Heart left ventricle (tissue), 16 donors: ENCODE measurements around the gene TNS1. TPM values are rescaled to one million over a fixed set of nuclear protein-coding genes. Genes with fewer than 3 reads are reported as not detected.

ENCODE experiments used
- ATAC-seq, 4 donors: fragments of 200-7000 bp; cut with Tn5 transposase; one replicate each; pipeline ENCODE4 v1.9.1; 2020 to 2022; ENCODE audit warnings: moderate library complexity in 4 of 4, mild to moderate bottlenecking in 3 of 4, moderate number of reproducible peaks in 1 of 4
- DNase-seq, 5 donors: peaks; one replicate each; pipeline ENCODE4 v3.0.0-alpha.2; 2020
- H3K27ac ChIP-seq, 12 donors: fragments of 200-600 bp; sonication (generic) in 4 of 12; one replicate each; pipeline versions ENCODE4 v1.5.0 to v1.8.0; 2016 to 2022; ENCODE audit warnings: mild to moderate bottlenecking in 2 of 12
- H3K27me3 ChIP-seq, 9 donors: fragments of 200-600 bp; sonication (generic) in 2 of 9; one replicate each; pipeline versions ENCODE4 v1.5.1 to v1.8.0; 2016 to 2022; ENCODE audit warnings: mild to moderate bottlenecking in 3 of 9
- H3K36me3 ChIP-seq, 9 donors: fragments of 200-600 bp; sonication (generic) in 2 of 9; one replicate each; pipeline versions ENCODE4 v1.5.0 to v1.8.0; 2018 to 2022; ENCODE audit warnings: mild to moderate bottlenecking in 2 of 9
- H3K4me1 ChIP-seq, 12 donors: fragments of 200-600 bp; sonication (generic) in 4 of 12; one replicate each; pipeline versions ENCODE4 v1.5.0 to v1.8.0; 2016 to 2022; ENCODE audit warnings: mild to moderate bottlenecking in 3 of 12
- H3K4me3 ChIP-seq, 12 donors: fragments of 200-600 bp; sonication (generic) in 4 of 12; one replicate each; pipeline versions ENCODE4 v1.5.0 to v1.8.0; 2017 to 2022; ENCODE audit warnings: mild to moderate bottlenecking in 9 of 12, moderate library complexity in 4 of 12
- H3K9me3 ChIP-seq, 12 donors: fragments of 200-600 bp; sonication (generic) in 4 of 12; one replicate each; pipeline versions ENCODE4 v1.5.0 to v1.8.0; 2016 to 2022; ENCODE audit warnings: mild to moderate bottlenecking in 1 of 12
- POLR2A ChIP-seq, 2 donors: fragments of 450-650 bp; IDR thresholded peaks; one replicate each; pipeline ENCODE4 v1.6.1; 2017; ENCODE audit warnings: antibody characterized with exemption in 2 of 2, mild to moderate bottlenecking in 2 of 2, moderate library complexity in 2 of 2
- whole genome bisulfite sequencing, 4 donors: extraction: QIAGEN DNeasy Blood & Tissue Kit in 2 of 4; methylation state at CpG; one replicate each; pipeline versions ENCODE4 v1.1.5 to v1.1.7; 2013 to 2018; 5-methylcytosine and 5-hydroxymethylcytosine counted together
- intact Hi-C, 10 donors: fragments of 100-400 bp; cut with DNase I; formaldehyde crosslinking; loops; one replicate each; pipeline versions ENCODE4 v1.11.1 to v1.14.2; 2022
- polyA plus RNA-seq, 2 donors: library from polyadenylated mRNA; stranded (reverse); fragments of 200-250 nt; gene quantifications; one replicate each; pipeline ENCODE4 v1.2.3, GENCODE V29; 2013
- total RNA-seq, 9 donors: library from RNA; depleted of rRNA in 2 of 9; stranded (reverse); fragments of >200 nt in 2 of 9; fragmentation: NEBNext Ultra II Directional in 3 of 9; extraction: Animal tissue kit (Norgen Biotek cat#: 25700) in 3 of 9; gene quantifications; one replicate each; pipeline versions ENCODE4 v1.1.0 to v1.2.4, GENCODE V29; 2016 to 2023
- TF ChIP-seq, protein P1 (sequence below), 12 donors: fragments of 200-600 bp; sonication (generic) in 4 of 12; IDR thresholded peaks; one replicate each; pipeline versions ENCODE4 v1.5.0 to v1.8.0; 2018 to 2022; ENCODE audit warnings: antibody characterized with exemption in 12 of 12, mild to moderate bottlenecking in 5 of 12
- donor health status: ischemic (EF 13 %, LVEDD 7.1; RV severe dilation, severe dysfunction).
- donor health status: healthy with polysubstance abuse.
- donor health status: DM: no; HTN: yes; CAD: no.
- donor health status: DM: no; HTN: no; CAD: no.
- donor health status: ischemic (EF 25% LVEDD 6.9; RV normal size, moderate dysfunction).
- donor health status: ischemic (EF 25% LVEDD 5.7; RV mildly dilated, moderate dysfunction).
- donor health status: healthy.
- donor health status: DM: yes; HTN: yes; CAD: no.
- donor health status: ischemic (EF 35%, LVEDD 5.7; RV mildly dilated, moderate dysfunction).
- donor health status: nonischemic (EF 11% LVEDD 7.7; RV severe dilation, severe dysfunction).
- donor health status: DM: yes; HTN: yes; CAD: no.
- donor health status: PGD.
- donor health status: ischemic (EF 29% LVEDD 5.4; RV normal size, mild dysfunction).
- donor health status: nonischemic (EF 23%, LVEDD 6.1; RV moderate dilation, normal function).

The TNS1 gene
- total and polyA plus RNA-seq, 11 donors: 243 to 899 (median 669) TPM

DNA sequence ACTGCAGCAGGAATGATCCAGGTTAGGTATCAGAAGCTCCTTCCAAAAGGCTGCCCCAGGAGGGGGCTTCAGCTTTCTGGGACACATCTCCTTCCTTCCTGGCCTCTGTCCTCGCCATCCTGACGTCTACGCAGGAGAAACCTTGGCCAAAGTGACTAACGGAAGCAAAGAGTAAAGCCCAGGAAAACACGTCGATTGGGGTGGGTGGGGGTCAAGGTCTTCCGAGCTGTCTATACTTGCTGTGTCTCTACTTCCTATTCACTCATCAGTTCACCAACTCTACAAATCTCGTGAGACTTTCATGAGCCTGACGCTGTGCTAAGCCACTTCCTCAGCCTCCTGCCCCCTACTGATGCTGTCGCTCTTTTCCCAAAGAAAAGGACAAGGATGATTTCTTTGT lies 212.6 kb downstream of the TNS1 start:
- ATAC-seq: peak in 2 of 4 donors; percentile 14 to 63
- Histone ChIP-seq H3K9me3 (no peaks in the 10 kb centered on the region), H3K27me3 (no peaks in the 10 kb centered on the region), H3K27ac (peak overlapping the region in 11 of 12 donors; percentile 5 to 76 (median 37)), H3K4me1 (peaks cover 0 to 57% (median 35%) of the 10 kb centered on the region in 12 donors), H3K4me3 (peak overlapping the region in 4 of 12 donors; percentile 18 to 47 (median 24)), H3K36me3 (peaks cover 0 to 7% (median 3%) of the 10 kb centered on the region in 9 donors)
- TF ChIP-seq POLR2A (IDR thresholded peaks at IDR 0.05): no peak
- TF ChIP-seq, protein P1, sequence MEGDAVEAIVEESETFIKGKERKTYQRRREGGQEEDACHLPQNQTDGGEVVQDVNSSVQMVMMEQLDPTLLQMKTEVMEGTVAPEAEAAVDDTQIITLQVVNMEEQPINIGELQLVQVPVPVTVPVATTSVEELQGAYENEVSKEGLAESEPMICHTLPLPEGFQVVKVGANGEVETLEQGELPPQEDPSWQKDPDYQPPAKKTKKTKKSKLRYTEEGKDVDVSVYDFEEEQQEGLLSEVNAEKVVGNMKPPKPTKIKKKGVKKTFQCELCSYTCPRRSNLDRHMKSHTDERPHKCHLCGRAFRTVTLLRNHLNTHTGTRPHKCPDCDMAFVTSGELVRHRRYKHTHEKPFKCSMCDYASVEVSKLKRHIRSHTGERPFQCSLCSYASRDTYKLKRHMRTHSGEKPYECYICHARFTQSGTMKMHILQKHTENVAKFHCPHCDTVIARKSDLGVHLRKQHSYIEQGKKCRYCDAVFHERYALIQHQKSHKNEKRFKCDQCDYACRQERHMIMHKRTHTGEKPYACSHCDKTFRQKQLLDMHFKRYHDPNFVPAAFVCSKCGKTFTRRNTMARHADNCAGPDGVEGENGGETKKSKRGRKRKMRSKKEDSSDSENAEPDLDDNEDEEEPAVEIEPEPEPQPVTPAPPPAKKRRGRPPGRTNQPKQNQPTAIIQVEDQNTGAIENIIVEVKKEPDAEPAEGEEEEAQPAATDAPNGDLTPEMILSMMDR (IDR thresholded peaks at IDR 0.05): peak in 4 of 12 donors; percentile 10 to 19 (median 16)
- 50 to 66% (median 58%) methylated on average over 10 of the region's 10 CpGs for WGBS, 4 donors
- peak in 1 of 5 donors; percentile 56 for DNase-seq
- intact Hi-C loops: loop anchor here in 2 of 10 donors (2.0 kb wide), 3 partner anchors 95 to 199 kb away; no protein-coding TSS in a partner anchor

DNA sequence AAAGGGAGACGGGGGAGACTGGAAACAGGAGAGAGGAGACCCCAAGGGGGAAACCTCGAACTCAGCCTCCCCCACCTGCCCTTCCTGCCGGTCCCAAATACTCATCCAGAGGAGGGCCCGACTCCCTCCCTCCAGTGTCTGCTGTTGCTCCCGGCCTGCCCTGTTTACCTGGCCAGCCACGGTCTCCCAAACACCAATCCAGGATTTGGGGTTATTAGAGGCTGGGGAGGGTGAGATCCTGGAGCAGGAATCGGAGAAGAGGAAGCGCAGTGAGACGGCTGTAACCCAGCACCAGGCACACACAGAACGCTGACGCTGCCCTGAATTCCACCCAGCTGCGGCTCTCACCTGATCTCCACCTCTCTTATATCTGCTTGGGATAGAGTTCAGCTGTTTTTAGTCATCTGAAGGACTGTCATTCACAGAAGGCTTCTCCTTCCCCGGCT lies 213.0 kb downstream of the TNS1 start:
- no peak for TF ChIP-seq POLR2A (IDR thresholded peaks at IDR 0.05)
- TF ChIP-seq, protein P1 (IDR thresholded peaks at IDR 0.05): no peak
- Histone ChIP-seq H3K4me3 (peak overlapping the region in 6 of 12 donors; percentile 9 to 47 (median 20)), H3K27ac (peak overlapping the region in 10 of 12 donors; percentile 11 to 76 (median 44)), H3K4me1 (peaks cover 0 to 56% (median 36%) of the 10 kb centered on the region in 12 donors), H3K9me3 (no peaks in the 10 kb centered on the region), H3K27me3 (no peaks in the 10 kb centered on the region), H3K36me3 (peaks cover 0 to 7% (median 3%) of the 10 kb centered on the region in 9 donors)
- DNase-seq (peak in 1 of 5 donors; percentile 40), ATAC-seq (peak in 1 of 4 donors; percentile 4)
- intact Hi-C loops: loop anchor here (1.0 to 10.0 kb wide), 15 partner anchors 95 to 277 kb away; partner anchors contain the start of gene RUFY4 (in 2 of the 10)
- WGBS, 4 donors: 64 to 69% (median 66%) methylated on average over 13 of the region's 13 CpGs

DNA sequence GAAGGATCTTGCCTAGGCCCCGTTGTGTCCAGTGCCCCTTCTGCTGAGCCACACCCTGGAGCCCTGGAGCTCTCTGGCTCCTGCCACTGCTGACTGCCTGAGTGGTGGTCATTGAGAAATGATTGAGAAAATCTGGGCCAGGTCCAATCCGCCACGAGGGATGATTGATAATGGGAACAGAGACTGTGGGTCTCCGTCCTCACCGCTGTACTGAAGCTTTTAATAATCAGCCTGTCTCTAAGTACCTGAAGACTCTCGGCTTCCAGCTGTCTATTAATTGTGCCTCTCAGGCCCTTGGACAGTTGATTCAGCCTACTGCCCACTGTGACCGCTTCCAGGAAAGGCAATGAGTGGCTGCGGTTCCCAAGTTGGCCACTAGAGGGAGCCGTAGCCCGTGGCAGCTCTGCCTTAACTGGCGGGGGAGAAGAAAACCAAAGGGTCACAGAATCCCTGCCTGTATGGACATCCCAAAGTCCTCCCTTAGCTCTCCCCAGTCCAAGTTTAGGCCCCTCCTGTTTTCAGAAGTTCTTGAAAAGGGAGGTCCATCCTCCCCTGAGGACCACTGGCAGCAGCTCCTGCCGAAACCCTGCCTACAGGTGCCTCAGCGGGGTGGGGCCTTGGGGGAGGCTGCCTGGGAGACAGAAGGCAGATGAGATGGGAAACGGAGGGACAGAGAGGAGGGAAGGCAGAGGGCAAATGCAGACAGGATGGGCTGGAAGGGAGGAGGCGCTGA lies 213.6 kb downstream of the TNS1 start:
- Histone ChIP-seq H3K27me3 (no peaks in the 10 kb centered on the region), H3K4me3 (peak overlapping the region in 6 of 12 donors; percentile 9 to 47 (median 20)), H3K36me3 (peaks cover 0 to 7% (median 3%) of the 10 kb centered on the region in 9 donors), H3K27ac (peak overlapping the region in 7 of 12 donors; percentile 15 to 76 (median 50)), H3K4me1 (peaks cover 0 to 50% (median 31%) of the 10 kb centered on the region in 12 donors), H3K9me3 (no peaks in the 10 kb centered on the region)
- ATAC-seq (peak; percentile 14 to 66 (median 46)), DNase-seq (peak; percentile 77 to 90 (median 83))
- intact Hi-C loops: loop anchor here (1.0 to 10.0 kb wide), 14 partner anchors 97 to 278 kb away; partner anchors contain the start of gene RUFY4 (in 2 of the 10)
- TF ChIP-seq POLR2A (IDR thresholded peaks at IDR 0.05): no peak
- TF ChIP-seq, protein P1 (IDR thresholded peaks at IDR 0.05): peak; percentile 97 to 100 (median 99)
- 31 to 36% (median 32%) methylated on average over 14 to 15 of the region's 15 CpGs for WGBS, 4 donors

DNA sequence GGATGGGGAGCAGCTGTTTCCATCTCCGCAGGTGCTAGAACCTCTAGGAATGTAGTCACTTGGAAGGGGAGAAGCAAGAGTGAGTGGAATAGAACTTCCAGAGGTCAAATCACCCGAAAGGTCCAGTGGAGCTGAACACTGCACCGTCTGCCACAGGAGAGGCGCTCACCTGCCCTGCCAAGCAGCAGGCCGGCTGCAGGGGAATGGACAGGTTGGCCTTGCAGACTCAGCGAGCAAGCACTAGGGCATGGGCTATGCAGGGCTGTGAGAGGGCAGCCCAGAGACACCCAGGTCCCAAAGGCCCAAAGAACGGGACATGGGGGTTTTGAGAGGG lies 214.2 kb downstream of the TNS1 start:
- TF ChIP-seq, protein P1 (IDR thresholded peaks at IDR 0.05): no peak
- no peak for TF ChIP-seq POLR2A (IDR thresholded peaks at IDR 0.05)
- no peak overlapping the region for H3K27ac ChIP-seq
- peaks cover 0 to 45% (median 26%) of the 10 kb centered on the region in 12 donors for H3K4me1 ChIP-seq

More for the DNA sequence above, 214.2 kb downstream of the TNS1 start:
- Histone ChIP-seq H3K27me3 (no peaks in the 10 kb centered on the region), H3K36me3 (peaks cover 0 to 7% (median 3%) of the 10 kb centered on the region in 9 donors), H3K9me3 (peaks cover 0 to 2% (median 0%) of the 10 kb centered on the region in 12 donors), H3K4me3 (peak overlapping the region in 1 of 12 donors; percentile 47)
- DNase-seq (peak in 1 of 5 donors; percentile 50), ATAC-seq (no peak)
- WGBS, 4 donors: 91 to 98% (median 95%) methylated on average over 5 to 7 of the region's 7 CpGs
- intact Hi-C loops: loop anchor here (1.0 to 10.0 kb wide), 15 partner anchors 98 to 278 kb away; partner anchors contain the start of gene RUFY4 (in 2 of the 10)
